ENCODE data around the gene SCYGR4.

DNA sequence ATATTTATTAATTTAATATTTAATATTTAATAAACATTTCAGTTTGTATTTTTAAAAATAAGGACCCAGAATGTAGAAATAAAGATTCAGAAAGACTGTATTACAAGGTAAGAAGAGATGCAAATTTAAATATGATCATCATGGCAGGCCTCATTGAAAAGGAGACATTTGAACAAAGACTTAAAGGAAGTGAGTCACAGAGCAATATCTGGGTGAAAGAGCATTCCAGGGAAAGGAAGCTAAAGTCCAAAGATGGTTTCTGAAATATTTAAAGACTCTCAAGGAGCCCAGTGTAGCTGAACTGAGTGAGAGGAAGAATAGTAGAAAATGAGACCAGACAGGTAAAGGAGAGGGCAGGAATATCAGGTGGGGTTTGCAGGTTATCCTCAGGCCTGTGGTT is 5.9 kb downstream of the SCYGR4 start:
- TF ChIP-seq, protein P1, sequence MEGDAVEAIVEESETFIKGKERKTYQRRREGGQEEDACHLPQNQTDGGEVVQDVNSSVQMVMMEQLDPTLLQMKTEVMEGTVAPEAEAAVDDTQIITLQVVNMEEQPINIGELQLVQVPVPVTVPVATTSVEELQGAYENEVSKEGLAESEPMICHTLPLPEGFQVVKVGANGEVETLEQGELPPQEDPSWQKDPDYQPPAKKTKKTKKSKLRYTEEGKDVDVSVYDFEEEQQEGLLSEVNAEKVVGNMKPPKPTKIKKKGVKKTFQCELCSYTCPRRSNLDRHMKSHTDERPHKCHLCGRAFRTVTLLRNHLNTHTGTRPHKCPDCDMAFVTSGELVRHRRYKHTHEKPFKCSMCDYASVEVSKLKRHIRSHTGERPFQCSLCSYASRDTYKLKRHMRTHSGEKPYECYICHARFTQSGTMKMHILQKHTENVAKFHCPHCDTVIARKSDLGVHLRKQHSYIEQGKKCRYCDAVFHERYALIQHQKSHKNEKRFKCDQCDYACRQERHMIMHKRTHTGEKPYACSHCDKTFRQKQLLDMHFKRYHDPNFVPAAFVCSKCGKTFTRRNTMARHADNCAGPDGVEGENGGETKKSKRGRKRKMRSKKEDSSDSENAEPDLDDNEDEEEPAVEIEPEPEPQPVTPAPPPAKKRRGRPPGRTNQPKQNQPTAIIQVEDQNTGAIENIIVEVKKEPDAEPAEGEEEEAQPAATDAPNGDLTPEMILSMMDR (IDR thresholded peaks at IDR 0.05), result no peak
- TF ChIP-seq POLR2A (IDR thresholded peaks at IDR 0.05), result no peak

Measured in vagina (tissue), 2 donors.